Liver (tissue), 9 donors: ENCODE measurements around the gene DPP6. TPM values are rescaled to one million over a fixed set of nuclear protein-coding genes. Genes with fewer than 3 reads are reported as not detected.

Source experiments
- DNase-seq: peaks from one replicate; pipeline ENCODE4 v3.0.0-alpha.2; 2017; ENCODE audit warnings: low spot score
- H3K27ac ChIP-seq, 2 donors: one replicate each; pipeline ENCODE4 v1.7.0; 2013; ENCODE audit warnings: inconsistent platforms in 2 of 2, low read length in 2 of 2, control low read depth in 1 of 2, low read depth in 1 of 2, mild to moderate bottlenecking in 1 of 2
- H3K27me3 ChIP-seq, 4 donors: one replicate each; pipeline versions ENCODE4 v1.6.1 to v1.7.0; 2013; ENCODE audit warnings: low read length in 3 of 4, inconsistent platforms in 1 of 4, mild to moderate bottlenecking in 1 of 4, moderate library complexity in 1 of 4; ENCODE audit not compliant: control insufficient read depth in 4 of 4, insufficient read depth in 4 of 4
- H3K36me3 ChIP-seq, 4 donors: one replicate each; pipeline versions ENCODE4 v1.6.1 to v1.7.0; 2013; ENCODE audit warnings: low read length in 3 of 4, mild to moderate bottlenecking in 3 of 4, low read depth in 1 of 4, moderate library complexity in 1 of 4; ENCODE audit not compliant: control insufficient read depth in 4 of 4, insufficient read depth in 3 of 4
- H3K4me1 ChIP-seq, 4 donors: one replicate each; pipeline versions ENCODE4 v1.6.1 to v1.7.0; 2013; ENCODE audit warnings: low read length in 3 of 4, mild to moderate bottlenecking in 3 of 4, moderate library complexity in 1 of 4; ENCODE audit not compliant: control insufficient read depth in 4 of 4, insufficient read depth in 4 of 4
- H3K4me3 ChIP-seq, 3 donors: one replicate each; pipeline versions ENCODE4 v1.6.1 to v1.7.0; 2013; ENCODE audit warnings: low read length in 3 of 3, control low read depth in 1 of 3, low read depth in 1 of 3, mild to moderate bottlenecking in 1 of 3
- H3K9ac ChIP-seq, 2 donors: one replicate each; pipeline ENCODE4 v1.7.0; 2013; ENCODE audit warnings: low read length in 2 of 2, mild to moderate bottlenecking in 2 of 2, moderate library complexity in 2 of 2, control low read depth in 1 of 2, low read depth in 1 of 2
- H3K9me3 ChIP-seq, 4 donors: one replicate each; pipeline versions ENCODE4 v1.6.1 to v1.7.0; 2013; ENCODE audit warnings: low read length in 3 of 4; ENCODE audit not compliant: control insufficient read depth in 4 of 4
- ATF3 ChIP-seq: IDR thresholded peaks from 2 replicates; pipeline ENCODE4 v1.6.1; 2016; ENCODE audit warnings: antibody characterized with exemption
- FOXA1 ChIP-seq: IDR thresholded peaks from 2 replicates; pipeline ENCODE4 v1.6.1; 2016; ENCODE audit warnings: antibody characterized with exemption
- FOXA2 ChIP-seq: IDR thresholded peaks from 2 replicates; pipeline ENCODE4 v1.6.1; 2016; ENCODE audit warnings: antibody characterized with exemption
- GABPA ChIP-seq, 2 donors: IDR thresholded peaks in 1 of 2; conservative IDR thresholded peaks in 1 of 2; 2 replicates each; pipeline ENCODE4 v1.6.1; 2016; ENCODE audit warnings: antibody characterized with exemption in 2 of 2, mild to moderate bottlenecking in 1 of 2, moderate library complexity in 1 of 2
- HNF4A ChIP-seq, 2 donors: conservative IDR thresholded peaks; 2 replicates each; pipeline ENCODE4 v1.6.1; 2016; ENCODE audit warnings: antibody characterized with exemption in 2 of 2, mild to moderate bottlenecking in 2 of 2
- HNF4G ChIP-seq: IDR thresholded peaks from 2 replicates; pipeline ENCODE4 v1.6.1; 2016; ENCODE audit warnings: antibody characterized with exemption
- JUND ChIP-seq, 2 donors: IDR thresholded peaks; 2 replicates each; pipeline ENCODE4 v1.6.1; 2016; ENCODE audit warnings: antibody characterized with exemption in 2 of 2
- NR2F2 ChIP-seq: IDR thresholded peaks from 2 replicates; pipeline ENCODE4 v1.6.1; 2016; ENCODE audit warnings: antibody characterized with exemption
- RAD21 ChIP-seq, 2 donors: IDR thresholded peaks; 2 replicates each; pipeline ENCODE4 v1.6.1; 2016; ENCODE audit warnings: antibody characterized with exemption in 2 of 2, mild to moderate bottlenecking in 2 of 2
- REST ChIP-seq: IDR thresholded peaks from 2 replicates; pipeline ENCODE4 v1.6.1; 2016; ENCODE audit warnings: antibody characterized with exemption, mild to moderate bottlenecking
- RXRA ChIP-seq, 2 donors: IDR thresholded peaks; 2 replicates each; pipeline ENCODE4 v1.6.1; 2017 to 2018; ENCODE audit warnings: antibody characterized with exemption in 2 of 2, mild to moderate bottlenecking in 1 of 2
- SP1 ChIP-seq: IDR thresholded peaks from 2 replicates; pipeline ENCODE4 v1.6.1; 2018; ENCODE audit warnings: antibody characterized with exemption, mild to moderate bottlenecking
- TAF1 ChIP-seq: conservative IDR thresholded peaks from 2 replicates; pipeline ENCODE4 v1.6.1; 2016; ENCODE audit warnings: antibody characterized with exemption, mild to moderate bottlenecking
- YY1 ChIP-seq: IDR thresholded peaks from 2 replicates; pipeline ENCODE4 v1.6.1; 2016; ENCODE audit warnings: antibody characterized with exemption, mild to moderate bottlenecking
- ZBTB33 ChIP-seq: IDR thresholded peaks from 2 replicates; pipeline ENCODE4 v1.6.1; 2016; ENCODE audit warnings: antibody characterized with exemption
- WGBS: extraction: QIAGEN DNeasy Blood & Tissue Kit; methylation state at CpG from one replicate; pipeline ENCODE4 v1.1.7; 2013; 5-methylcytosine and 5-hydroxymethylcytosine counted together
- polyA plus RNA-seq, 2 donors: library from polyadenylated mRNA; stranded (reverse) in 1 of 2; unstranded in 1 of 2; fragments of 200-250 nt in 1 of 2; fragments of >200 nt in 1 of 2; fragmentation: Nextera tagmentation in 1 of 2; extraction: Ambion mirVana in 1 of 2; gene quantifications; one replicate each; pipeline versions ENCODE4 v1.2.1 to v1.2.3, GENCODE V29; 2013 to 2015
- total RNA-seq, 2 donors: library from RNA; depleted of rRNA; stranded (reverse); fragments of >200 nt; gene quantifications; one replicate each; pipeline ENCODE4 v1.2.3, GENCODE V29; 2014
- donor health status: healthy.
- donor health status: healthy.
- donor health status: healthy.
- donor health status: healthy.
- donor health status: healthy.

Gene DPP6
- total and polyA plus RNA-seq, 4 donors, result 0.01 TPM; not detected in 3

GRCh38 chr7:154167051-154167450 is 114.9 kb downstream of the DPP6 start:
- Histone ChIP-seq H3K27me3 (peaks cover 0 to 2% (median 0%) of the 10 kb centered on the region in 4 donors), H3K27ac (no peak overlapping the region), H3K4me3 (no peak overlapping the region), H3K36me3 (no peaks in the 10 kb centered on the region), H3K9ac (no peak overlapping the region), H3K4me1 (no peaks in the 10 kb centered on the region), H3K9me3 (no peaks in the 10 kb centered on the region)
- no peak for TF ChIP-seq RAD21 (IDR thresholded peaks at IDR 0.05)
- DNase-seq, result no peak
- WGBS, result 41% methylated on average over 4 of the region's 4 CpGs

- Histone ChIP-seq H3K4me1 (no peaks in the 10 kb centered on the region), H3K36me3 (no peaks in the 10 kb centered on the region), H3K4me3 (no peak overlapping the region), H3K9me3 (no peaks in the 10 kb centered on the region), H3K9ac (no peak overlapping the region), H3K27me3 (peaks cover 0 to 2% (median 0%) of the 10 kb centered on the region in 4 donors), H3K27ac (no peak overlapping the region)
- no peak for TF ChIP-seq ATF3
- TF ChIP-seq REST, result no peak
- no peak for TF ChIP-seq YY1
- WGBS, result 58% methylated on average over 4 of the region's 4 CpGs
- DNase-seq, result no peak
These were observed 115.6 kb downstream of the DPP6 start for GRCh38 chr7:154167807-154168206.

GRCh38 chr7:154171422-154171821 is 119.2 kb downstream of the DPP6 start:
- H3K4me3 ChIP-seq, result no peak overlapping the region
- peaks cover 0 to 2% (median under 1%) of the 10 kb centered on the region in 4 donors for H3K27me3 ChIP-seq
- H3K36me3 ChIP-seq, result no peaks in the 10 kb centered on the region
- no peak overlapping the region for H3K9ac ChIP-seq
- H3K27ac ChIP-seq, result no peak overlapping the region
- no peaks in the 10 kb centered on the region for H3K9me3 ChIP-seq
- TF ChIP-seq FOXA2 (no peak), TAF1 (no peak), RAD21 (IDR thresholded peaks at IDR 0.05) (no peak), FOXA1 (no peak), ZBTB33 (no peak), YY1 (no peak), SP1 (no peak), REST (no peak), HNF4G (no peak), RXRA (IDR thresholded peaks at IDR 0.05) (no peak), JUND (IDR thresholded peaks at IDR 0.05) (no peak), ATF3 (no peak), GABPA (IDR thresholded peaks at IDR 0.05 in 1 of 2, conservative IDR thresholded peaks at IDR 0.05 in 1 of 2) (no peak), HNF4A (conservative IDR thresholded peaks at IDR 0.05) (no peak), NR2F2 (no peak)
- no peaks in the 10 kb centered on the region for H3K4me1 ChIP-seq
- WGBS, result 5% methylated on average over 1 of the region's 1 CpG
- no peak for DNase-seq
